NT2/D1 (cell line): ENCODE measurements around the gene SH3BP2.
A peak's percentile ranks its signal among the peaks of the same experiment; 100 is the strongest.

Experiments
- DNase-seq: peaks from one replicate; pipeline ENCODE4 v3.0.0-alpha.2; 2011; ENCODE audit warnings: low read depth, low spot score
- H3K27me3 ChIP-seq: 2 replicates; pipeline ENCODE4 v1.6.0; 2011; ENCODE audit warnings: mild to moderate bottlenecking; ENCODE audit not compliant: insufficient read length, insufficient read depth
- H3K36me3 ChIP-seq: 2 replicates; pipeline ENCODE4 v1.6.1; 2011; ENCODE audit warnings: mild to moderate bottlenecking, low read length, mixed read lengths; ENCODE audit not compliant: insufficient read depth, insufficient read length
- H3K4me1 ChIP-seq: 2 replicates; pipeline ENCODE4 v1.5.1; 2011; ENCODE audit not compliant: insufficient read depth, insufficient read length
- H3K4me3 ChIP-seq: 2 replicates; pipeline ENCODE4 v1.5.1; 2011; ENCODE audit warnings: low read depth; ENCODE audit not compliant: insufficient read length
- H3K9ac ChIP-seq: 2 replicates; pipeline ENCODE4 v1.6.0; 2011; ENCODE audit warnings: low read depth; ENCODE audit not compliant: insufficient read length
- H3K9me3 ChIP-seq: 2 replicates; pipeline ENCODE4 v1.5.1; 2011; ENCODE audit warnings: mild to moderate bottlenecking, low read length; ENCODE audit not compliant: insufficient read depth
- SUZ12 ChIP-seq: IDR thresholded peaks from 2 replicates; pipeline ENCODE4 v1.6.1; 2011; ENCODE audit not compliant: insufficient read length, insufficient read depth; ENCODE audit errors: extremely low read depth
- YY1 ChIP-seq: IDR thresholded peaks from 2 replicates; pipeline ENCODE4 v1.6.1; 2011; ENCODE audit not compliant: insufficient read length, insufficient read depth
- ZNF274 ChIP-seq: IDR thresholded peaks from 2 replicates; pipeline ENCODE4 v1.6.1; 2011; ENCODE audit warnings: mild to moderate bottlenecking, low read depth, low read length

SH3BP2 gene

DNA sequence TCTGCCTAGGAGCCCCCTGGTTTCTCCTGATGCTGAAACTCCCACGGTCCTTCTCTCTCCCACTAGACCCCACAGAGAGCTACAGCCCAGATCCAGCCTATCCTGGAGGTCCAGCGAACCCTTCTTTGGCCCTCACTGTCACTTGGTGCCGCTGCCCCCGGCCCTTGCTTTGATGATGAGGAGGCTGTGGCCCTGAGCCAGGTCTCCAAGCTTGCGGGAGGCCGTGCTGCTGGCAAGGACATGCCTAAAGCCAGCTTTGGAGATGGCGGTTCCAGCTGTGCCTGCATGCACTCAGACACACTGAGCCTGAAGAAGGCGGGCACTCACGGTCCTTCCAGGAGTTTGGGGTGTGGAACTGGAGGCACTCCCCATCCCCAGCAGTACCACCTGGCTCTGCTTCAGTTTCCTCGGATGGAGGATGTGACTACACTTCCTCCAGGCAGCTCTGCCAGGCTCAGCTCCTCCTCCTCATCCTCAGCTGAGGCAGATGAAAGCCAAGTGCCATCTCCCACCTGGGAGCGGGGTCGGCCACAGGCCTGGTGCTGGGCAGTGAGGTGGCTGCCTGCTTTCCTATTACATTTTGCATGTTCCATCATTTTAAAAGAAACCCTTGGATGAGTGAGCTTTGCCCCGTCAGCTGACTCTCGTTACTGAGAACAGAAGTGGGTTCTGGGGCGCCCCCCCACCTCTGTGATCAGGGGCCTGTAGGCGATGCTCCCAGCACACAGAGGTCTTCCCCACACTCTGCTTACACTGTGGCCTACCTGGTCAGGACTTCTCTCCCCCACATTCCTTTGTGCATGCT, 45.8 kb upstream of the SH3BP2 start:
- Histone ChIP-seq H3K36me3 (peaks cover 72% of the 10 kb centered on the region), H3K27me3 (no peaks in the 10 kb centered on the region), H3K9me3 (no peaks in the 10 kb centered on the region), H3K4me3 (no peak overlapping the region), H3K9ac (peak overlapping the region; percentile 3), H3K4me1 (peaks cover 9% of the 10 kb centered on the region)
- TF ChIP-seq ZNF274 (no peak), SUZ12 (no peak), YY1 (no peak)
- DNase-seq, result no peak

DNA sequence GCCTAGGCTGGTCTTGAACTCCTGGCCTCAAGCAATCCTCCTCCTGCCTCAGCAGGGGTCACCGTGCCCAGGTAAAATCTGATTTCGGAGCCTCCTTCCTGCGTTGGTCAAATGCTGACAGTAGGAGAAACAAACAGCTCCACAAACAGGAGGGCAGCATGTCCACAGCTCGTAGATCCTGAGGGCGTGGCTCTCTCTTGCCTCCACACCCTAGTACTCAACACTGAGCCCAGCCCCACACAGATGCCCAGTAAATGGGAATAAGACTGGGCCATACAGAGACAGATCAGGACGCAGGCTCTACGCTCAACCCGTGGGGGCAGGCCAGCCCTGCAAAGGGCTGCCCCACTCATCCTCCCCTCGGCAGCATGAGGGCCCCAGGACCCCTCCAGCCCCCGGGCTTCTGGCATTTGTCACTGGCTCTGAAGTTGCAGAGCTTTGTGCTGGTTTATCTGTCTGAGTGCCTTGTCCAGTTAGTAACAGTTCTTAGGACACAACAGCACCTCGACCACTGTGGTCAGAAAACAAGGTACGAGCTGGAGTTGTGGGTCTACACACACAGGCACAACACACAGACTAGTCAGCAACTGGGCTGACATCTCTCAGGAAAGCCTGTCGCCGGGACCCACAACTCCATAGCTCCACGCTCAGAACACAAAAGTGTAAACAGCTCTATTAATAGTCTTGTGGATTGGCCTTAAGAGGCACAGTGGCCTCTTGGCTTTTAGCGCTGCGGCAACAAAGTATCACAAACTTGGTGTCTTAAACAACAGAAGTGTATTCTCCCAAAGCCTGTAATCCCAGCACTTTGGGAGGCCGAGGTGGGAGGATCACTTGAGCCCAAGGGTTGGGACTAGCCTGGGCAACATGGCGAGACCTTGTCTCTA, 41.9 kb upstream of the SH3BP2 start:
- no peak for DNase-seq
- Histone ChIP-seq H3K9ac (no peak overlapping the region), H3K4me1 (peaks cover 12% of the 10 kb centered on the region), H3K9me3 (no peaks in the 10 kb centered on the region), H3K36me3 (peaks cover 44% of the 10 kb centered on the region), H3K27me3 (no peaks in the 10 kb centered on the region), H3K4me3 (no peak overlapping the region)
- TF ChIP-seq YY1 (no peak), ZNF274 (no peak), SUZ12 (no peak)

DNA sequence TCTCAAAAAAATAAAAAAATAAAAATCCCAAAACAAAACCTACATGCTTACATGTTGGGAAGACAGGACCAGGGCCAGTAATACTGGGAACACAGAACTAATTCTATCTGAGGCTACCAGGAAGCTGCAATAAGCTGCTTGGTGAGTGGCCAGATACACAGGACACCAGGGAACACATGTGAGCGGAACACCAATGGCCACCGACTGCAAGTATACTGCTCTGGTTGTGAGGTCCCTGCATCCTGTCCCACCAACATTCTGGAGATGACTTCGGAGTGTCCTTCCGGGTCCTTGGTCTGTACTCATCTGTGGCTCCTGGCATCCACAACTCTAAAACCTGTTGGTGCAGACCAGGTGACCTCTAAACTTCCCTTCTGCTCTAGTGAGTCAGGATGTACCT, 39.4 kb upstream of the SH3BP2 start:
- Histone ChIP-seq H3K27me3 (no peaks in the 10 kb centered on the region), H3K4me3 (no peak overlapping the region), H3K9ac (no peak overlapping the region), H3K36me3 (peaks cover 27% of the 10 kb centered on the region), H3K9me3 (no peaks in the 10 kb centered on the region), H3K4me1 (peaks cover 7% of the 10 kb centered on the region)
- TF ChIP-seq ZNF274 (no peak), YY1 (no peak), SUZ12 (no peak)
- DNase-seq, result no peak

DNA sequence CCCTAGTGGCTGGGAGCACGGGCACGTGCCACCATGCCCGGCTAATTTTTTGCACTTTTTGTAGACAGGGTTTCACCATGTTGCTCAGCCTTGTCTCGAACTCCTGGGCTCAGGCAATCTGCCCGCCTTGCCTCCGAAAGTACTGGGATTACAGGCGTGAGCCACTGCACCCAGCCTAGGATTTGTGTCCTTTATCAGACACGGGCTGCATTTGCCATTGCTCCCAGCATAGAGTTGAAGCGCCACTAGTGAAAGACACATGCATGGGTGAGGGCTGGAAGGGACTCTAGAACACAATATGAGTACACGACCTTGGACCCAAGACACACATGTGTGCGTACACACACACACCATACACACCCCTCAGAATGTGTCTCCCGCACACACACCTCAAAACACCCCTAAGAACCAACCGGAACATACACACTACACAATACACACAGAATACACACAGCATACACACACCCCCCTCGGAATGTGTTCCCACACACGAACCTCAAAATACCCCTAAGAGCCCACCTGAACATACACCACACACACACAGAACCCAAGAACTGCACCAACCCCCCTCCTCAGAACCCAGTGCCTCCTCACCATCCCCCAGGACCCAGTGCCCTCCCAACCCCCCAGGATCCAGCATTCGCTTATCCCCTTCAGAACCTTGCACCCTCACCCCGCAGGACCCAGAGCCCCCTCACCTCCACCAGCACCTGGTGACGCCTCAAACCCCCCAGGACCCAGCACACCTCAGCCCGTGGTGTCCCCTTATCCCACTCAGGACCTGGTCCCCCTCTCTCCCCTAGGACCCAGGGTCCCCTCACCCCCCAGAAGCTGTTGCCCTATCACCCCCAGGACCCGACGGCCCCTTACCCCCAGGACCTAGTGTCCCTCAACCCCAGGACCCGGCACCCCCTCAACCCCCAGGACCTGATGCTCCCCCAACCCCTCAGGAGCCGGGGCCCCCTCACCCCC, 37.8 kb upstream of the SH3BP2 start:
- no peak for DNase-seq
- Histone ChIP-seq H3K27me3 (no peaks in the 10 kb centered on the region), H3K36me3 (peaks cover 20% of the 10 kb centered on the region), H3K4me1 (peaks cover 7% of the 10 kb centered on the region), H3K4me3 (peak overlapping the region; percentile 84), H3K9me3 (no peaks in the 10 kb centered on the region), H3K9ac (peak overlapping the region; percentile 91)
- TF ChIP-seq ZNF274, result no peak
- no peak for TF ChIP-seq YY1
- TF ChIP-seq SUZ12, result no peak

DNA sequence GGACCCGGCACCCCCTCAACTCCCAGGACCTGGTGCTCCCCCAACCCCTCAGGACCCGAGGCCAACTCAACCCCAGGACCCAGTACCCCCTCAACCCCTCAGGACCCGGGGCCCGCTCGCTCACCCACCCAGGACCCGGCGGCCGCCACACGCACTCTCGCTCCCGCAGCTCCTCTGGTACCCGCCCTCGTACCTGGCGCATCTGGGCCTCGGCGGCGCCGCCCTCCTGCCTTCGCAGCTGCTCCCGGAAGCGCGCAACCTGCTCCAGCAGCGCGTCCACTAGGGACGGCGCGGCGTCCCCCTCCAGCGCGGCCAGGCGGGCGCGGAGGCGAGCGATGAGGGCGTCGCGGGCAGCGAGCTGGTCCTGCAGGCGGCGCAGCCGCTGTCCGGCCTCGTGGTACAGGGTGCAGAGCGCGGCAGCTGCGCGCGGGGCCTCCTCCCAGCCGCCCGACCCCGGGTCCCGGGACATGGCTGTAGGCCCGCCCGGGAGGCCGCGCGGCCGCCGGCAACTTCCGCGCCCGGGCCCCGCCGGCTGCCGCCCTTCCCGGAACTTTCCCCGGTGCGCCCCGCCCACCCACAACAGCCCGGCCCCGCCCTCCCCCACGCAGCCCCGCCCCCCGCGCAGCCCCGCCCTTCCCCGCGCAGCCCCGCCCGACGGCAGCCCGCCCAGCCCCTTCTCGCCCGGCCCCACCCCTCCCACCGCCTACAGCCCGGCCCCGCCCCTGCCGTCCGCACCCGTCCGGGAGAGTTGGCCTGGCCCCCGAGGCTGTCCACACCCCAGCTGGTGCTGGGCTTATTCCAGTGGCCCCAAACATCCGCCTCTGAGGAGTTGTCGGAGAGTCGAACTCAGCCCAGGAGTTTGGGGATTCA, 36.8 kb upstream of the SH3BP2 start, which contains the start of gene TNIP2:
Gene TNIP2, minus strand, starts transcription at position 516 of the 870 bp plus-strand sequence. Its CDS starts 47 bp downstream, at position 469.
- TF ChIP-seq SUZ12 (no peak), YY1 (no peak), ZNF274 (no peak)
- Histone ChIP-seq H3K4me1 (peaks cover 5% of the 10 kb centered on the region), H3K9ac (peak within 1 kb of the TSS; percentile 91), H3K9me3 (no peaks in the 10 kb centered on the region), H3K27me3 (no peaks in the 10 kb centered on the region), H3K36me3 (peaks cover 12% of the 10 kb centered on the region), H3K4me3 (peak within 1 kb of the TSS; percentile 84)
- peak; percentile 39 for DNase-seq

DNA sequence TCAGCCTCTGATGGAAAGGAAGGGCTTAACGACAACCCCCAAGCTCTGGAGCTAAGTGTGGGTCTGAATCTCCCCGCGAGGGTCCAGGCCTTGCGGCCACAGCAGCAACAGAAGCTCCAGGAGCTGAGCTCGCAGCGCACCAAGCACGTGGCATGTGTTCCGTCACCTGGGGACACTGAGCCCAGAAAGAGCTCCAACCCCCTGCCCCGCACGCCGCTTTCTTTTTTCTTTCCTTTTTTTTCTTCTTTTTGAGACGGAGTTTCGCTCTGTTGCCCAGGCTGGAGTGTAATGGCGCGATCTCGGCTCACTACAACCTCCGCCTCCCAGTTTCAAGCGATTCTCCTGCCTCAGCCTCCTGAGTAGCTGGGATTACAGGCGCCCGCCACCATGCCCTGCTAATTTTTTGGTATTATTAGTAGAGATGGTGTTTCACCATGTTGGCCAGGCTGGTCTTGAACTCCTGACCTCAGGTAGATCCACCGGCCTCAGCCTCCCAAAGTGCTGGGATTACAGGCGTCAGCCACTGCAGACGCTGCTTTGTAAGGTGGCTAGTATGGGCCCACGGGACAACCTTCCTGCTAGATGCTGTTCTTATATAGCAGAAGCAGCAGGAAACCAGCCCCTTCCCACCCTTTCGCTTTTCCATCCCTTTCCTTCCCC, 36.1 kb upstream of the SH3BP2 start:
- Histone ChIP-seq H3K4me3 (peak overlapping the region; percentile 17), H3K9ac (peak overlapping the region; percentile 67), H3K4me1 (peaks cover 6% of the 10 kb centered on the region), H3K27me3 (no peaks in the 10 kb centered on the region), H3K36me3 (peaks cover 12% of the 10 kb centered on the region), H3K9me3 (no peaks in the 10 kb centered on the region)
- no peak for TF ChIP-seq YY1
- TF ChIP-seq ZNF274, result no peak
- TF ChIP-seq SUZ12, result no peak
- no peak for DNase-seq
